HG02678 (cell line): ENCODE data around the gene C1QTNF2.
"Not testable (repeated sequence)": the region's sequence is repeated elsewhere in the genome, so short reads cannot be mapped to it uniquely, and the experiment has no call there.

Experiments
- ATAC-seq: cut with Tn5 transposase; IDR thresholded peaks from one replicate; pipeline ENCODE4 v1.9.1; 2021; ENCODE audit warnings: mild to moderate bottlenecking, moderate library complexity; ENCODE audit not compliant: unreplicated experiment

C1QTNF2 gene

DNA sequence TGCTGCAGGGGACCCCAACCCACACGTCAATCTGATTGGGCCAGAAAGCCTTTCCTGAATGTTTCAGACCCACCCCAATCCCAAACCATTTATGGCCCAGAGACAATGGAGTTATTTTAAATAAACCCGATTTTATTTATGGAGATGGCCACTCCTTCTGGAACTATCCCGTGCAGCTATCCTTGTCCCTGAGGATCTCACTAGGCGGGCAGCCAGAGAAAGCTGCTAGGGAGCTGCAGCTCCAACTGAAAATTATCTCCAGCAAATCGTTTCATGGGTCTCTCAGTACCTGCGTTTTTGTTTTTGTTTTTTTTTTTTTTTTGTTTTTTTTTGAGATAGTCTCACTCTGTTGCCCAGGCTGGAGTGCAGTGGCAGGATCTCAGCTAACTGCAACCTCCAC is 23.0 kb downstream of the C1QTNF2 start:
- no peak for ATAC-seq

DNA sequence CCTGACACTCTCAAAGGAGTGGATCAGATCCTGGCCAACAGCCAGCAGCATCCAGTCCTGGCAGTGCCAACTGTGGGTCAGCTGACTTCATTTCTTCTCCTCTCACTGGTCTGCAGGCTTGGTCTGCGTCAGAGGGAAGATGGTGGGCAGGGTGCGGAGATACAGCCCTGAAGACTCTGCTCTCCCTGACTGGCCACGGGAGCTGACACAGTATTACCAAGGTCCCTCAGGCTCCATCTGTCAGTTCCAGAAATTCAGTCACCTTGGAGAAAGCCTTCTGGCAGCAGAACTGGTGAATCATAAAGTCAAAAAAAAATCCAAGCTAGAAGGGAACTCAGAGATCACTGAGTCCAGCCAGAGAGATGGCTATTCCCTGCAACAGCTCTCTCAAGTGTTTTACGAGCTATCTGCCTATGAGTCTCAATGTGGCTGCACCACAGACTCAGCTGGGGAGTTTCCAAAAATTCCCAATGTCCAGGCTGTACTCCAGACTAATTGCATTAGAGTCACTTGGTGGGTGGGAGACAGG is 27.9 kb downstream of the C1QTNF2 start:
- no peak for ATAC-seq

GRCh38 chr5:160341309-160341870 is 29.0 kb downstream of the C1QTNF2 start:
- no peak for ATAC-seq

DNA sequence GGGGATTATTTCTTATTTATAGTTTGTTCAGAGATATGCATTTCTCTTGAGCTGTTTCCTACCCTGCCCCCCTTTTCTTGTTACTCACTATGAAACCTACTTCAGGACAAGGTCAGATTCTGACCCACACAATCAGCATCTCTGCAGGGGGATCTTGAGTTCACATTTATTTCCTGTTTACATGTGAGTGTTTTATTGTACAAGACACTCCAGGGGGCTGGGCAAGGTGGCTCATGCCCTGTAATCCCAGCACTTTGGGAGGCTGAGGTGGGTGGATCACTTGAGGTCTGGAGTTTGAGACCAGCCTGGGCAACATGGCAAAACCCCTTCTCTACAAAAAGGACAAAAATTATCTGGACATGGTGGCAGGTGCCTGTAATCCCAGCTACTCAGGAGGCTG is 29.9 kb downstream of the C1QTNF2 start:
- ATAC-seq, result not testable (repeated sequence)

DNA sequence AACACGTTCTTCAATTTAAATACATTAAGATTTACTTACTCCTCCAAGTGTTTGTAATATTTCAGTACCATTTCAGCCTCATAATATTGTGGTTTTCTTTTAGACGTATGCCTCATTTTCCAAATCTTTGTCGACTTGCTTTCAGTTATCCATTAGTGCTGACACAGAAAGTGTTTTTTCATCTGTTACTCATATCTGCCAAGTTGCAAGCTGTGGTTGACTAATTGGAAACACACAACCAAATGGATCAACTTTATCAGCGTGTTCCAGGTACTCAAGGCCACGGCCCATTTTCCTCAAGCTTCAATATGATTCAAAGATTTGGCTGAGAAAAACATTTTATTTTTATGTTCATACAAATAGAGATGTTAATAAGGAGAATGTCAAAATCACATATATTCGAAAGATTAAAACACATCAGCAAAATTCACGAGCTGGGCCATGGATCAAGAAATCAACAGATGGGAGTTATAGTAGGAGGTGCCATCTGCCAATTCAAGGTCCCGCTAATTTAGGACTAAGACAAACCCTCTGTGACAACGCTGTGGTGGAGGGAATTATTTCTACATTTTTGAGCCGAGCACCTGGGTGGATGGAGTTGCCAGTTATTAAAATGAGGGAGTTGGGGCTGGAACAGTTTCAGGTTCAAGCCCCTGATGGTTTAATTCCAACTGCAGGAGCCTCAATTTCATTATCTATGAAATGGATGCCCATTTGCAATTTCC is 30.9 kb downstream of the C1QTNF2 start:
- no peak for ATAC-seq

DNA sequence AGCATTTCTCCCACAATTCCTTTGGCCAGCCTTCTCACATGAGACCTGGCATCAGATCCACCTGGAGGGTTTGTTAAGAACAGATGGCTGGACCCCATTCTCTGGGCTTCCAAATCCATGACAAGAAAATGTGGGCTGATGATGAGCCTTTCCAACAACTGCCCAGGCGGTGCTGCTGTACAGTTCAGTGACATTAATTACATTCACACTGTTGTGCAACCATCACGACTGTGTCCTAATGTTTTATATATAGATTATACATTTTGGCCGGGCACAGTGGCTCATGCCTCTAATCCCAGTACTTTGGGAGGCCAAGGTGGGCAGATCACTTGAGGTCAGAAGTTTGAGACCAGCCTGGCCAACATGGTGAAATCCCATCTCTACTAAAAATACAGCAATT is 35.7 kb downstream of the C1QTNF2 start:
- ATAC-seq, result not testable (repeated sequence)

- ATAC-seq, result no peak
These were observed 36.7 kb downstream of the C1QTNF2 start for GRCh38 chr5:160333721-160334120.

GRCh38 chr5:160330212-160330611 is 40.2 kb downstream of the C1QTNF2 start:
- no peak for ATAC-seq

- ATAC-seq, result no peak
These were observed 42.6 kb downstream of the C1QTNF2 start for GRCh38 chr5:160327818-160328217.

GRCh38 chr5:160326981-160327380 is 43.4 kb downstream of the C1QTNF2 start:
- ATAC-seq, result no peak

- ATAC-seq, result no peak
These were observed 44.7 kb downstream of the C1QTNF2 start for GRCh38 chr5:160325716-160326115.

- ATAC-seq, result no peak
These were observed 45.5 kb downstream of the C1QTNF2 start for GRCh38 chr5:160324886-160325285.

DNA sequence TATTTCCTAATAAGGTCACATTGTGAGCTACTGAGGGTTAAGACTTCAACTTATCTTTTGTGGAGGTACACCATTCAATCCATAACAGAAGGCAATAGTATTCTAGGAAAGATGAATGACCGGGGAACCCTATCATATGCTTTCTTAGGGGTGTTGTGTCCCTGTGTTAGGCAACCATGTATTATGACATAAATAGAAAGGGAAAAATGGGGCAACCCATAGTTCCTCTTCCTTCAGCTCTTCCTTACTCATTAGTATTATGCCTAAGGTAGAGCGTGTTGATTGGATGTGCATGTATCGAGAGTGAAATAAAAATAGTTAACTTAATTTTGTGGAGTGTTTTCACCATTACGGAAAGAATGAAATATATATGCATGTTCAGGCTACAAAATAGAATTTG is 52.0 kb downstream of the C1QTNF2 start:
- ATAC-seq, result no peak

DNA sequence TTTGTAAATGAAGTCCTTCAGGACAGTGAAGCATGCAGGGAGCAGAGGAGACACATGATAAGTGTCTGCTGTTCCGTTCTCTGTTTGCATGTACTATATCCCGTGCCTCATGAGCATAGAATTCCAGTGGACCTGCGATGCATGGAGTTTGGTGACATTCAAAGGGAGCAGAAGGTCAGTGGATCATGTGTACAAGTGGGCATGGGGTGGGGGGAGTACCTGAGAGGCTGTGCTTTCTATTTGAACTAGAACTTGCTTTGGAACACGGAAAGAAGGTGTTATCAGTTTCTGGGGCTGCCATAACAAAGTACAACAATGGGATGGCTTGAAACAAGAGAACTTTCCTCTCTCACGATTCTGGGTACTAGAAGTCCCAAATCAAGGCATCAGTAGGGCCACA is 53.0 kb downstream of the C1QTNF2 start:
- ATAC-seq, result no peak

DNA sequence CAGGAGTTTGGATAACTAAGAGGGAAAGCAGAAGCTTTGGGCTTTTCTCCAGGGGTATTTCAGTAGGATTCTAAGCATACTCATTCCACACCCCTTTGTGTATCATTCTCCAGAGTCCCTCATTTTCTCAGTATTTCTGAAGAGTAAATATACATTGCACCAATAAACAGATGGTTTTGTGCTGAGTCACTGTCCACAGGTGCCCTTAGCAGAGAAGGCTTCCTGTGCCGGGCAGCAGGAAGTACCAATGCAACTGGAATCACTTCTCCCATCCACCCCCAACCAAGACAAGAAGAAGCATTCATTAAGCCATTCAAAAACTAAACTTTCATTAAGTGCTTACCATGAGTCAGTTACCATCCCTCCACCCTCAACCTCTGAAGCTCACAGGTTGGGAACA is 54.5 kb downstream of the C1QTNF2 start:
- ATAC-seq, result no peak

- no peak for ATAC-seq
These were observed 57.3 kb downstream of the C1QTNF2 start for GRCh38 chr5:160312960-160313727.

DNA sequence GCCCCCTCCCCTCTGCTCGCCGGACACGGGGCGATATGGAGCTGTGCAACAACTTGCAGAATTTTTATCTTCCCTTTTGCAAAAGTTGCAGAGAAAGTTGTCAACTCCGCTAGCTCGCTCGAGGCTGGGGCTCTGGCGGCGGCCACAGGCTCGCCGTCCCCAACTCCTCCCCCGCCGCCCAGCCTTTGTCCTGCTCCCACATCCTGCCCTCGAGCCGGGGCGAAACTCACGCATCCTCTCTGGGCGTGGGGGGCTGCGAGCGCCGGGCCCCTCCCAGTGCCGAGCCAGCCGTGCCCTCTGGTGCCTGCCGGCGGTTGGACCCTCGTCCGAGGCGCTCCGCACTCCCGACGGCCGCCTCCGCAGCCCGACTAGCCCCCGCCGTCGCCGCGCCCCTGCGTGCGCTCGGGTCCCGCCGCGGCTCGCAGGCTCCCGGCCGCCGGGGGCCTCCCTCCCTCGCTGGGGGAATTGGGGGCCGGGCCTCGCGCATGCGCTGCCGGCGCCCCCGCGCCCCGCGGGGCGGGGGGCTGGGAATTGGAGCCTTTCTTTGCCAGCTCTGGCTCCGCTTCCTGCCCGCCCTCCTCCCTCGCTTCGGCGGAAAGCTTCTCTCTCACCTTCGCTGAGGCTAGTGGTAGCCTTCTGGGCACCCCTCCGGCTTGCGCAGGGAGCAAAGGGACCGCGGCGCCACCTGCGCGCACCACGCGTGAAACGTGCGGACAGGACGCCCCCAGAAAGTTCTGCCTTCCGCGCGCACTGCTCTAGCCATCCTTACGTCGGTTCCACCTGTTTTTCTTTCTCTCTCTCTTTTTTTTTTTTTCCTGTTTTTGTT is 58.1 kb downstream of the C1QTNF2 start, which contains the start of gene CCNJL:
TSS of gene CCNJL (minus strand) at position 431 of the 826 bp plus-strand sequence. CDS start 641 bp downstream, outside the sequence.
- ATAC-seq, result peak; percentile 43

- ATAC-seq, result peak; percentile 16
These were observed 58.8 kb downstream of the C1QTNF2 start for GRCh38 chr5:160311491-160312133.

- no peak for ATAC-seq
These were observed 59.7 kb downstream of the C1QTNF2 start for GRCh38 chr5:160310552-160311295.

DNA sequence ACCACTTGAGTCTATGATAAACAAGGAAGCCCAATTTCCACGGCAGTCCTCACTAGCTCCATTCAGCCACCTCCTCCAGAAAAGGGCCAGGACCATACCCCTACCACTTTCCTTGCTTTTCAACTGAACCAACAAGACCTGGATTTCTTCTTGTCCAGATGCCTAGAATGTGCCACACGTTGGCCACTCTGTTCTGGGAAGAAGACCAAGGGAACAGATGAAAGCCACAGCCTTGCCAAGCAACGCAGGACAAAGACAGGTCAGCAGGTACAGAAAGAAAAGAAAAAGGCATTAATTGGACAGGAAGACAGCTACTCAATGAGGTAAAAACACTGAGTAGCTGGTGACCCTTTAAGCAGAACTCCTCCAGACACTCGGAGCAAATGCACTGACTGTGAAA is 60.3 kb downstream of the C1QTNF2 start:
- no peak for ATAC-seq
